Bladder microvascular endothelial cell (primary cell): Measurements from ENCODE around the gene P4HB. TPM values are rescaled to one million over a fixed set of nuclear protein-coding genes. Genes with fewer than 3 reads are reported as not detected.

Experiments
- total RNA-seq: library from RNA; depleted of rRNA; stranded (reverse); fragments of >200 nt; gene quantifications from 2 replicates; pipeline ENCODE4 v1.2.3, GENCODE V29; 2014

P4HB gene
- 635 and 762 TPM in 2 replicates for total RNA-seq

DNA sequence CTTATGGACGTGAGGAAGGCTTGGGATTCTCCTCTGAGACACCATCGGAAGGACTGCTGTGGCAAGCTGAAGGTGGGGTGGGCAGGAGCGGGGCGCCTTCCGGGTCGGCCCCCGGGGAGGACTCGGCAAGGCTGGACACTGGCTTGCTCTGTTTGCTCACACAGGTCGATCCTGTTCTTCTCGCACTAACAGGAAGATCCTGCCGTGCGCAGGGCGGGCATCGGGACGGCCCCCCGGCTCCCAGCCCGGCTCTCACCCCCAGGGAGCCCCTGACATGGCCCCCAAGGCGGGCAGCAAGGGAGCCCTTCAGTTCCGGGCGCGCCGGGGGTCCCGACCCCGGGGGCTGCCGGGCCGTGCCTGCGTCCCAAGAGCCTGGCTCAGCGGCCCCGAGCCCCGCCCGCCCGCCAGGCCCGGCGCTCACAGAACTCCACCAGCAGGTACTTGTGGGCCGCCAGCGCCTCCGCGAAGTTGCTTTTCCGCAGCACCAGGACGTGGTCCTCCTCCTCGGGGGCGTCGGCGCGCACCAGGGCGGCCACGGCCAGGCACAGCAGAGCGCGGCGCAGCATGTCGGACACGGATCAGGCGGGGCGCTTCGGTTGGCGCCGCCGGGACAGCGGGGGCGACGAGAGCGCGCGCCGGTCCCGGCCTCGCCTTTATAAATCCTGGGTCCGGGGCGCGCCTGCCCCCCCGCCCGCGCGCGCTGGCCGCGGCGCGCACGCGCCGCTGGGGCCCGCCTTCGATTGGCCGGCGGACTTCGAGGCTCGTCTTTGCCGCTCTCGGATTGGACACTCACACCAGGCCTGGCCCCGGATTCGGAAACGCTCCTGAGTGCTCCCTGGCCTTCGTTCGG lies at the start of gene P4HB:
Gene P4HB, minus strand, starts transcription at position 630 of the 850 bp plus-strand sequence. Its CDS starts 64 bp downstream, at position 566.

DNA sequence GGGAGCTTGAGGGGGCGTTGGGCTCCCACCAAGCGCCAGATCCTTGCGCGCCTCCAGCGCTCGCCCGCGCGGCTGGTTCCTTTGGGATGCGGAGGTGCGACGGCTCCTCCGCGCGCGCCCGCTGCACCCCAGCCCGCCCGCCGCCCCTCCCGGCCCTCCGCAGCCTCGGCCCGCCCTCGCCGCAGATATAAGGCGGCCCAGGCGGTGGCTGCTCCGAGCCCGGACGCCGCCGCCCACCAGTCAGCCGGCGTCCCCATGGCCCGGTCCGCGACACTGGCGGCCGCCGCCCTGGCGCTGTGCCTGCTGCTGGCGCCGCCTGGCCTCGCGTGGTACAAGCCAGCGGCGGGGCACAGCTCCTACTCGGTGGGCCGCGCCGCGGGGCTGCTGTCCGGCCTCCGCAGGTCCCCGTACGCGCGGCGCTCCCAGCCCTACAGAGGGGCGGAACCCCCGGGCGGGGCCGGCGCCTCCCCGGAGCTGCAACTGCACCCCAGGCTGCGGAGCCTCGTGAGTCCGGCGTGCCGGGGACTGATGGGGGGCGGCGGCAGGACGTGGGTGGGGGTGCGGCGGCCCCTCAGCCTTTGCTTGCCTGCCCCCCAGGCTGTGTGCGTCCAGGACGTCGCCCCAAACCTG lies 41.8 kb upstream of the P4HB start, which contains the start of gene NPB:
Gene NPB, plus strand, starts transcription at position 216 of the 630 bp plus-strand sequence. Its CDS starts 40 bp downstream, at position 256.

DNA sequence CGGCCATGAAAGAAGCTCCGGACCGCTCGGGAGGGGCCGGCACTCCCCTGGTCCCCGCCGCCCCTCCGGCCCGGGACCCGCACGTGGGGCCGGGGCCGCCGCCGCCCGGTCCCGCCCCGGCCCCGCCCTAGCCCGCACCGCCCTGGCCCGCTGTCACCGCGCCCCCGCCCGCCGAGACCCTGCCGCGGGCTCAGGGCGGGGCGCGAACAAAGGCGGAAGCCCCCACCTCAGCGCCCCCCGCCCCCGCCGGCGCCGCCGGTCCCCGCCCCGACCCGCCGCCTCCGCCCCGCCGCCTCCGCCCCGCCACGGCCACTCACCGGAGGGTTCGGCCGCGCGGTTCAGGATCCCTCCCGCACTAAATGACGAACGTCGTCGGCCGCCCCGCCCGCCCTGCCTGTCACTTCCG lies 10.6 kb upstream of the P4HB start, which contains the start of gene ARHGDIA:
Gene ARHGDIA, minus strand, starts transcription at position 357 of the 406 bp plus-strand sequence. CDS start 1,407 bp downstream, outside the sequence.

GRCh38 chr17:81834831-81835267 lies 25.5 kb downstream of the P4HB start, which contains the start of gene PPP1R27:
PPP1R27 (minus strand) TSS chr17:81835050; CDS start chr17:81834953, 97 bp downstream.

DNA sequence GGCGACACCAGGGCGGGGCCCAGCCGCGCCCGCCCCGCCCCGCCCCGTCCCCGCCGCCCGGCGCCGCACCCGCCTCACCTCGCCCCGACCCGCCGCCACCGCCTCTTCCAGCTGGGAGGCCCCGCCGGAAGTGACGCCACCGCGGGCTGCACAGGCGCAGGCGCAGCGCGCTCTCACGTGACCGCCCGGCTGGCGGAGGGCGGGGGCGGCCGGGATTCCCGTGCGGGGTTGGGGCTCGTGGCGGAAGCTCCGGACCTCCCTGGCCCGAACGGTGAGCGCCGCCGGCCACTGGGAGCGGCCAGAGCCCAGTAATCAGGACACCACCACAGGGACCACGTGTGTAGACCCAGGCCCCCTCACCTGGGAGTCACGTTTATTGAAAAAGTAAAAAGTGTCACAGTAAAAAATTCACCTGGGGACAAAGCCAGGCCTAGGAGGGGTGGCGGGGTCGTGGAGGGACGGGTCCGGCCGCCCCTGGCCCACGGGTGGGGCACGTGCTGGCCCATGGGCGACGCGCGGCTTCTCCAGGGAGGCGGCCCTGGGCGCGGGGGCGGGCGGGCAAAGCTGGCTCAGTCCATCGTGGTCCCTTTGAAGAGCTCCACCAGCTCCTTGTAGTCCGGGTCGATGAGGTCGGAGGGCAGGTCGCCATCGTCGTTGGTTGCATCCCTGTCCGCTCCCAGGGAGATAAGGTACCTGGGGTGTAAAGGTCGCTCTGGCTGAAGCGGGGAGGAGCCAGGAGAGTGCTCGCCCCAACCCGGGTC lies 27.0 kb downstream of the P4HB start, which contains the start of gene MCRIP1:
Gene MCRIP1, minus strand, starts transcription at position 132 of the 761 bp plus-strand sequence. CDS start 8,785 bp downstream, outside the sequence.

GRCh38 chr17:81803728-81804558 lies 56.4 kb downstream of the P4HB start, which contains the start of gene GCGR:
GCGR (plus strand) TSS chr17:81804150; CDS start chr17:81809019, 4,869 bp downstream.

Other genes starting within 250 kb of the P4HB start
- gene NPLOC4, start 223.4 kb downstream of the P4HB start, total RNA-seq, result 63.1 and 155 TPM in 2 replicates
- gene TSPAN10, start 223.3 kb downstream of the P4HB start, total RNA-seq, result 0.16 and 1.3 TPM in 2 replicates
- 0.81 and 3.5 TPM in 2 replicates for gene PDE6G, start 204.0 kb downstream of the P4HB start, total RNA-seq
- gene OXLD1, start 193.9 kb downstream of the P4HB start, total RNA-seq, result 21.6 and 32.9 TPM in 2 replicates
- gene CCDC137, start 193.8 kb downstream of the P4HB start, total RNA-seq, result 9.2 and 10.7 TPM in 2 replicates
- 17.8 and 25.3 TPM in 2 replicates for gene ARL16, start 176.7 kb downstream of the P4HB start, total RNA-seq
- gene HGS, start 176.5 kb downstream of the P4HB start, total RNA-seq, result 51.5 and 85.7 TPM in 2 replicates
- gene MRPL12, start 157.2 kb downstream of the P4HB start, total RNA-seq, result 7.6 and 8.7 TPM in 2 replicates
- gene SLC25A10, start 148.3 kb downstream of the P4HB start, total RNA-seq, result 13.9 and 14.2 TPM in 2 replicates
- gene GCGR, start 56.4 kb downstream of the P4HB start, total RNA-seq, result not detected in 2 replicates
- 120 and 122 TPM in 2 replicates for gene MCRIP1, start 27.2 kb downstream of the P4HB start, total RNA-seq
- gene PPP1R27, start 25.5 kb downstream of the P4HB start, total RNA-seq, result not detected in 2 replicates
- gene ARHGDIA, start 10.8 kb upstream of the P4HB start, total RNA-seq, result 105 and 173 TPM in 2 replicates
- 167 and 225 TPM in 2 replicates for gene ALYREF, start 31.1 kb upstream of the P4HB start, total RNA-seq
- gene ANAPC11, start 31.2 kb upstream of the P4HB start, total RNA-seq, result 128 and 151 TPM in 2 replicates
- gene NPB, start 41.7 kb upstream of the P4HB start, total RNA-seq, result 0.19 TPM in 1 of 2 replicates, not detected in the other
- 39.6 and 48.7 TPM in 2 replicates for gene PCYT2, start 50.9 kb upstream of the P4HB start, total RNA-seq
- 21.1 and 22.8 TPM in 2 replicates for gene SIRT7, start 57.6 kb upstream of the P4HB start, total RNA-seq
- gene MAFG, start 67.2 kb upstream of the P4HB start, total RNA-seq, result 12.0 and 22.8 TPM in 2 replicates
- gene PYCR1, start 76.8 kb upstream of the P4HB start, total RNA-seq, result 35.5 and 101 TPM in 2 replicates
- not detected in 2 replicates for gene MYADML2, start 86.7 kb upstream of the P4HB start, total RNA-seq
- 0.19 TPM in 1 of 2 replicates, not detected in the other for gene NOTUM, start 100.7 kb upstream of the P4HB start, total RNA-seq
- gene ASPSCR1, start 117.1 kb upstream of the P4HB start, total RNA-seq, result 16.5 and 25.6 TPM in 2 replicates
- gene CENPX, start 162.3 kb upstream of the P4HB start, total RNA-seq, result 26.7 and 47.4 TPM in 2 replicates
- gene LRRC45, start 162.8 kb upstream of the P4HB start, total RNA-seq, result 13.9 and 22.8 TPM in 2 replicates
- 13.1 and 14.3 TPM in 2 replicates for gene RAC3, start 171.1 kb upstream of the P4HB start, total RNA-seq
- 28.7 and 48.2 TPM in 2 replicates for gene DCXR, start 177.2 kb upstream of the P4HB start, total RNA-seq
- 17.0 and 29.6 TPM in 2 replicates for gene RFNG, start 191.3 kb upstream of the P4HB start, total RNA-seq
- 72.7 and 85.7 TPM in 2 replicates for gene GPS1, start 191.4 kb upstream of the P4HB start, total RNA-seq
- gene DUS1L, start 205.3 kb upstream of the P4HB start, total RNA-seq, result 54.6 and 59.5 TPM in 2 replicates
- 73.0 and 95.0 TPM in 2 replicates for gene FASN, start 237.7 kb upstream of the P4HB start, total RNA-seq